HS-27A (cell line): ENCODE results near the gene ZC3H7B.
"Not testable (repeated sequence)": the region's sequence is repeated elsewhere in the genome, so short reads cannot be mapped to it uniquely, and the experiment has no call there.

Source experiments
- DNase-seq: peaks from one replicate; pipeline ENCODE4 v3.0.0-alpha.2; 2012; ENCODE audit warnings: low read depth, missing footprints

The ZC3H7B gene

DNA sequence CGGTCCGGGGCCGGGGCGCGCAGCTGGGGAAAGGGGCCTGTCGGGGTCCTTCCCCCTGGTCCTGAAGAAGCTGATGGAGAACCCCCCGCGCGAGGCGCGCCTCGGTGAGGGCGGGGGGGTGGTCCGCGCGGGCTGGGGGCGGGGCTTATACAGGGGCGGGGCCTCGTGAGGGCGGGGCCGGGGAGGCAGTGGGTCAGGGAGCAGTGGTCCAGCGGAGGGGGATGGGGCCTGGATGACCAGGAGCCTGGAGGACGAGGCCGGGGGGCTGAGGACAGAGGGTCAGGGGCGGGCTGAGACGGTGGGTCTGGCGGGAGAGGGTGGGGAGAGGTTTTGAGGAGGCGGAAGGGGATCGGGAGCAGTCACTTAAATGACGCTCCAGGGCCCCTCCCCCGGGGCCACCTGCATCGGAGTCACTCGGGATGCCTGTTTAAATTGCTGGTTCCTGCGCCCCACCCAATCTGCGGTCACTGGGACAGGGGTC, 80.8 kb downstream of the ZC3H7B start:
- DNase-seq, result no peak

DNA sequence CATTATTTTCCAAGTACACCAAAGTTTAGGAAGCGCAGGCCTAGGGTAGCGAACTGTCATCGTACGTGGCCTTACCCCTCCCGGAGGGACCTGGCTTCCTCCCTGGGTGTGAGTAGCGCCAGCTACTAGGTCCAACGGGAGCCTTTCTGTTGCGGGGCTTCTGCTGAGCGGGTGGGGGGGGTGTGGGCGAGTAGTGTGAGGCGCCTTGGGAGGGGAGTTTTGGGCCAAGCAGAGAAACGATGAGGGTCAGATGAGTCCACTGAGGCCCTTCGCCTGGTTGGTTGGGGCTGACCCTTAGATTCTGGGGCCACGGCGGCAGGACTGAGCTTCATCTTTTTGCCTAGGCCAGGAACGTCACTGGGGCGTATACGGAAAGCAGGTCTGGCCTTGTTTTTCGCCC, 81.3 kb downstream of the ZC3H7B start:
- DNase-seq, result no peak

DNA sequence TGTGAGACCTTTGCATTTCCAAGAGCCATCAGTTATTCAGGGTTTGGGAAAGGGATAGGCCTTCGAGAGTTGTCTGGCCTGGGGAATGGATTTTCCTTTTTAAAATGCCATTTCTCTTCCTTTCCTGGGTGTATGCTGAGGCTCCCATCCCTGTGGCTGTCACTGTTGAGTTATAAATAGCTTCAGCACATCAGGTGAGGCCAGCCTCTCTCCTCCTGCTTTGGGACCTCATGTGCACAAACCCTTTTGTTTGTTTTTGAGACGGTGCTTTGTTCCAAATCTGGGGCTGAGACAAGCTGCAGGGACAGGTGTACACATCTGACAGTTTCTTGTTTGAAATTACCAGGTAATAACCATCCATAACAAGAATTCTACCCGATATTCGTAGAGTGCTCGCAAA, 81.8 kb downstream of the ZC3H7B start:
- no peak for DNase-seq

DNA sequence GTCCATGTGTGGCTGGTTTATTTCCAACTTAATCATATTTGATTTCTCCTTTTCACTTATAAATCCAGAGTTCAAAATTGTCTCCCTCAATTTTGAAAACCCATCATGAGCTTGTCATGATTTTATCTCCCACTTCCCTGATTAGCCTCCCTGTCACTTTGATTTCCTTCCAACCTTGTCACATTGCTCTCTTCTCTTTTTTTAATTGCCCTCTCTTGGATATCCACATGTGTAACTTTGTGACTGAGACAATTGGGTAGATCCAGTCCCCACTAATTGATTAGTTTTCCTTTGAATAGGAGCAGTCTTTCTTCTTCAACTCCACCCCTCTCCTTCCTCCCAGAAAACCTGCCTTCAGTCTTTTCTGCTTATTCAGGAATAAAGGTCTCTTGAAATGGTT, 82.8 kb downstream of the ZC3H7B start:
- DNase-seq, result no peak

DNA sequence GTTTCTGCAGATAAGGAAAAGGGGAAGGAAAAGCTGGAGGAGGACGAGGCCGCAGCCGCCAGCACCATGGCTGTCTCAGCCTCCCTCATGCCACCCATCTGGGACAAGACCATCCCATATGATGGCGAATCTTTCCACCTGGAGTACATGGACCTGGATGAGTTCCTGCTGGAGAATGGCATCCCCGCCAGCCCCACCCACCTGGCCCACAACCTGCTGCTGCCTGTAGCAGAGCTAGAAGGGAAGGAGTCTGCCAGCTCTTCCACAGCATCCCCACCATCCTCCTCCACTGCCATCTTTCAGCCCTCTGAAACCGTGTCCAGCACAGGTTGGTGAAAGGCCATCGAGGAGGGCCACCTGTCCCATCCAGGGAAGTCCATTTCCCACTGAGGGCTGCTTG, 86.0 kb downstream of the ZC3H7B start:
- no peak for DNase-seq

DNA sequence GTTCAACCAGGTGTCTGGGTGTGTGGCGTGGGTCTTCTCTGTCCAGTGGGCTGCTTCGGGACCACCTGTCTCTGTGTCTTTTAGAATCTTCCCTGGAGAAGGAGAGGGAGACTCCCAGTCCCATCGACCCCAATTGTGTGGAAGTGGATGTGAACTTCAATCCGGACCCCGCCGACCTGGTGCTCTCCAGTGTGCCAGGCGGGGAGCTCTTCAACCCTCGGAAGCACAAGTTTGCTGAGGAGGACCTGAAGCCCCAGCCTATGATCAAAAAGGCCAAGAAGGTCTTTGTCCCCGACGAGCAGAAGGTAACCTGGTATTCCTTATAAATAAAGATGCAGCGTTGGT, 92.7 kb downstream of the ZC3H7B start:
- DNase-seq, result no peak

DNA sequence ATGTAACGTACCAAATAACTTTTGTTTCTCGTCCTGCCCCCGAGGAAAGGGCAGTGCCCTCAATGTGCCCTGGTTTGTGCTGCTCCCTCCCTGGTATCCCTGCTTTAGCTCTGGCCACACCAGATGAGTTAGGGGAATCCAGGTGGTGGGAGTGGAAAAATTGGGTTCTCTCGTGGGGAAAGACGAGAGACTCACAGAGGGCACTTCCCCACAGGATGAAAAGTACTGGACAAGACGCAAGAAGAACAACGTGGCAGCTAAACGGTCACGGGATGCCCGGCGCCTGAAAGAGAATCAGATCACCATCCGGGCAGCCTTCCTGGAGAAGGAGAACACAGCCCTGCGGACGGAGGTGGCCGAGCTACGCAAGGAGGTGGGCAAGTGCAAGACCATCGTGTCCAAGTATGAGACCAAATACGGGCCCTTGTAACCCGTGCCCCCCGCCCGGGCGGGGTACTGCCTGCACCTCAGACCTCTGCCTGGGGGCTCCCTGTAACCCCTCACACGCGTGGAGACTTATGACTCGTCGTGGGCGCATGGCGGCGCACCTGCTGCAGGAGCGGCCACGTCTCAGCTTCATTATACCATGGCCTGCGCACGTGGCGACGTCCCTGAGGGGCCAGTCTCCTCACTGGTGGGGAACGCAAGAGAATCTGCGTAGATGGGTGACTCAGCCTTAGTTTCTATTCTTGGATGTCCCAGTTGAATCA, 94.4 kb downstream of the ZC3H7B start:
- DNase-seq, result no peak

DNA sequence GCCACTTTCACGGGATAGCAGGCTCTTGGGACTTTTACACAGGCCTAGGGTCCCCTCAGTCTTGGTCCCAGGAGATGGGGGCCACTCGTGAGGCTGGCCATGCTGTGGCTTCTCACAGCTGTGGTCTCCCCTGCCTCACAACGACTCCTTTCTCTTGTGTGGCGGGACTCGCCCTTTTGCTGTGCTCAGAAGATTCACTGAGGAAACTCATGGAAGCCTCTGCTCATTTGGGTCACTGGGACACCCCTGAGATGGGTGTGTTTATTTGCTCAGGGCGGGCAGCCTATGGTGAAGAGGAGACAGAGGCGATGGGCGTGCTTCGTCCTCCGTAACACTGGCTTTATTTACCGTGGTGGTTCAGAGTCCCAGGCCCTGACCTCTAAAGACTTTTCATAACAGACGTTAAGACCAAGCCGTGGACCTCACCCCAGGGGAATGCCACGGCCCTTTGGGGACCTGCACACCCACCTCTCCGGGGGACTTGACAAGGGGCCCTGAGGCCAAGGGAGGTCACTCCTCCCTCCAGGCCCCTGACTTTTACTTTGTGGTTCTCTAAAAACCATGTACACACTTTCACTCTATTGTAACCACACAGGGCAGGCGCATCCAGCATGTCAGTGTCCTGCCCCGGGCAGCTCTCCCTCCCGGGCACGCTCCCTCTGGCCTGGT, 96.0 kb downstream of the ZC3H7B start:
- no peak for DNase-seq

DNA sequence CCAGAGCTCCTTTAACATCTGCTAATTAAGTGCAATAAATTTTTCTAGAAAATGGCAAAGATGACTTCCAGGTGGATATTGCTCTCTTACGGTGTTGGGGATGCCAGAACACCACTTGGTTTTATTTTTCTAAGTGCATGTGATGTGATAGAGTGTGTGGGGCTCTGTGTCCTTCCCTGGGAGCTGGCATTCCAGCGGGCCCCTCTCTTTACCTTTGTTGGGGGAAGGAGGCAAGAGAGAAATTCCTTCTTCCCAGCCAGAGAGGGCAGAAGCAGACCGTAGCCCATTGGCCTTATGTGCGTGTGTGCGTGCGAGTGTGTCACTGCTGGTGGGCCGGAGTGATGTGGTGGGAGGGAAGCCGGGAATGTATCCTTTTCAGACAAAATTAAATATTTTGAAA, 97.6 kb downstream of the ZC3H7B start:
- DNase-seq, result no peak

DNA sequence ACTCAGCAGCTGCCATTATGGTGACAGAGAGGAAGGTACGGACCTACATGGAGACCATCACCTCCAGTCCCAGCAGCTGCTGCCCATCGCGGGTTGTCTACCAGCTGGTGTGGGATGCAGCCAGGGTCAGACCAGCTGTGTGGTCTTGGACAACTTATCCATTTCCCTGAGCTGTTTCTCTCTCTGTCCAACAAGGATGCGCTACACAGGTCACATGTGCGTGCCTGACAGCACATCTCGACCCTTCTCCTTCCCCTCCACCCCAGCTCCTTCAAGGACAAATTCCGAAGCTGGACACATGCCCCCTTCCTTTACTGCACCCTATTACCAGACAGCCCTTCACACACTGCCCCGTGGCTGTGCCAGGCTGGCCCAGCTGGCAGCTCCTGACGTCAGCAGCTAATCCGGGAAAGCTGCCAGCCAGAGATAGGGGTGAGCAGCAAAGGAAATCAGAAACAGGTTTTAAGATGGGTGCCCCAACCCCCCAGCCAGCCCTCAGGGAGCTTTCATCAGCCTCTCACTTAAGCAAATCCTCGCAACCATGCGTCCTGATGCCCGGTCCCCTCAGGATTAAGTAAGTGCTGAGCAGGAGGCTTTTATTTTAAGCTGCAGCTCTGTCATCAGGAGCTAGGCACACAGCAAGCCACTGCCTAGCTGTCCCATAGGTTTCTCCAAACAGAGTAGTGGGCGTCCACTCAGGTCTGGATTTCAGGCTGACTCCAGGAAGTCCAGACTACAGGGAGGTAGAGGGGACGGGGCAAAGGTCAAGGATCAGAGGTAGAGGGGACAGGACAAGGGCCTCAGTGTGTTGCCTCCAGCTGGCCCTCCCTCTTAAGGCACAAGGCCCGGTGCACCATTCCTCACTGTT, 100.7 kb downstream of the ZC3H7B start:
- DNase-seq, result no peak

DNA sequence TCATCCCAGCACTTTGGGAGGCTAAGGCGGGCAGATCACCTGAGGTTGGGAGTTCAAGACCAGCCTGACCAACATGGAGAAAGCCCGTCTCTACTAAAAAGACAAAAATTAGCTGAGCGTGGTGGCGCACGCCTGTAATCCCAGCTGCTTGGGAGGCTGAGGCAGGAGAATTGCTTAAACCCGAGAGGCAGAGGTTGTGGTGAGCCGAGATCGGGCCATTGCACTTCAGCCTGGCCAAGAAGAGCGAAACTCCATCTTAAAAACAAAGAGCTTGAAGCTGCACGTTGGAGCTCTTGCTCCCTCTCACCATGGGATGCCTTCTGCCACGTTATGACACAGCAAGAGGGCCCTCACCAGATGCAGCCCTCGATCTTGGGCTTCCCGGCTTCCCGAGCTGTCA, 101.5 kb downstream of the ZC3H7B start:
- DNase-seq, result not testable (repeated sequence)

DNA sequence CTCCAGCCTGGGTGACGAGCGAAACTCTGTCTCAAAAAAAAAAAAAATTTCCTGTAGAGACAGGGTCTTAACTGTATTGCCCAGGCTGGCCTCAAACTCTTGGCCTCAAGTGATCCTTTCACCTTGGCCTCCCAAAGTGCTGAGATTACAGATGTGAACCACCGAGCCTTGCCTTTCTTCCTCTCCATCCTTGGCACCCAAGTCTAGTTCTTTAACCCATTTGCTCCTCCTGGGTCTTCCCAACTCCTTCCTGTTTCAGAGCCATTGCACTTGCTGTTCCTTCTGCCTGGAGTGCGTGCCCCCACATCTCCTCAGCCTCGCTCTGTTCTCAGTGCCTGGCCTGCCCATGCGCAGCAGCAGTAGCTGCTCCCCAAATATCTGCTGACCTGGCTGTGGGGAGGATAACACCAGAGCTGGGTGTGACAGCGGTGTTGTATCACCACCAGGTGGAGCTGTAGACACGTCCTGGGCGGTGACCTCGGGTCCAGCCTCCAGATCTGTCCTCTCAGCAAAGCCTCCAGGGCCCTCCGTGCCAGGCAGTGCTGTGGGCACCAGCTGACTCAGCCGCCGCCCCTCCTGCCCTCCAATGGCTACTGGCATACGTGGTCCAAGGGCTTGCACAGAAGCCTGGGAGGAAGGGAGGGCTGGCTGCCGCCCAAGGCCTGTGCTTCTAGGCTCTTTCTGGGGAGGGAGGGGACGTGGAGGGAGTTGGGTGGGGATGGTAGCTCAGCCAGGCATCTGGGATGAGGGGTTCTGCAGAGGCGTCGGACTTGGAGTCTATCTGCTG, 102.4 kb downstream of the ZC3H7B start:
- no peak for DNase-seq

DNA sequence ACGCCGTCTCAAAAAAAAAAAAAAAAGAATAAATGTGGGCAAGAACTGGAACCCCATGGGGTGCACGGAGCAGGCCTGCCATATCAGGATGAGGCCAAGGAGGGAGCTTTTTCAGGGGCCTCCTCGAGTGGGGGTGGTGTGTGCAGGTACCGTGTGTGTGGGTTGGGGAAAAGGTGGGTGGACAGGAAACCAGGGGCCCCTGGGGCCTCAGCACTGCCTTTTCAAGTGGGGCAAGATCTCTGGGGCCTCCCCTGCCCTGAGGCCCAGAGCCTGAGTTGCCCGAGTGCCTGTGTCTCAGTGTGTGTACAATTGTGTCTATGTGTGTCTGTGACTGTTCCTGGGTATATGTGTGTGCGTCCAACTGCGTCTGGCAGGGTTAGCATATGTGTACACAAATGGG, 104.3 kb downstream of the ZC3H7B start:
- no peak for DNase-seq

DNA sequence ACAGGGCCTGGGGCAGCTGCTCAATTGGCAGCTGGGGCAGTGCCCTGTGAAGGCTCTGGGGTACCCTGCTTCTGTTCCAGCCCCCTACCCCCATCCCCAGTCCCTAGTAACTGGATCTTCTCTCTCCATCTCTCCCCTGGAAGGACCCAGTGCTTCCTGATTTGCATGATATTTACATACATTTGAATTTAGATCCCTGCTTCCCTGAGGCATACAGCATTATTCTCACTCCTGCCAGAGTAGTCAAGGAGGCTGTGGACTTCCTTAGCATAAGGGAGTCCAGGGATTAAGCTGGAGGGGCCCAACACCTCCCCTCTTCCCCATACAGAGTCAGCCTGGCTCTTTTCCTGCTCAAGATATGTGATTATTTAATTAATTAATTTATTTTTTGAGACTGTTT, 105.1 kb downstream of the ZC3H7B start:
- DNase-seq, result no peak

DNA sequence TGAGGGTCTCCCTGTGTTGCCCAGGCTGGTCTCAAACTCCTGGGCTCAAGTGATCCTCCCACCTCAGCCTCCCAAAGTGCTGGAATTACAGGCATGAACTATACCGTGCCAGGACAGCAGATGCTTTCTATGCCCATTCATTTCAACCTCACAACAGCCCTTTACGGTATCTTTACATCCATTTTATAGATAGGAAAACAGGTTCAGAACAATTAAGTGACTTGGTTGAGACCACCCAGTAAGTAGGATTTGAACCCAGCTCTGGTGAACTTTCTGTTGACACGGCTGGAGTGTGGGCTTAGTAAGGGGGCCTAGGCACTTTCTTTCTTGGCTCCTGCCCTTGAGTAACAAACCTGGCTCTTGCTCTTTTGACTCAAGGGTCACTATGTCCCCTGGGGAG, 106.1 kb downstream of the ZC3H7B start:
- DNase-seq, result no peak

DNA sequence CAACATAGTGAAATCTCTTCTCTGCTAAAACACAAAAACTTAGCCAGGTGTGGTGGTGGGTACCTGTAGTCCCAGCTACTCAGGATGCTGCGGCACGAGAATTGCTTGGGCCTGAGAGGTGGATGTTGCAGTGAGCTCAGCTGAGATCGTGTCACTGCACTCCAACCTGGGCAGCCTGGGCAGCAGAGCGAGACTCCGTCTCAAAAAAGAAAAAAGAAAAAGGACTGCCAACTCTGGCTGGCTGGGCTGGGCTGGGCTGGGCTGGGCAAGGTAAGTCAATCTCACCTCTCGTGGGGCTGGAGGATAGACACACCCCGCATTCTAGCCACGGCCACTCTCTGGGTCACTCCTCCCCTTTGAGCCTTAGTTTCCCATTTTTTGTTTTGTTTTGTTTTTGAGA, 107.3 kb downstream of the ZC3H7B start:
- no peak for DNase-seq
